Effector CD8-positive, alpha-beta T cell (primary cell): ENCODE data around the gene PCLO.
A peak's percentile ranks its signal among the peaks of the same experiment; 100 is the strongest.

ENCODE experiments used
- DNase-seq: peaks from one replicate; lab custom pipeline; 2025; lab: John Stamatoyannopoulos, UW
- total RNA-seq, 4 experiments: gene quantifications; one replicate each; lab custom pipeline; 2026; lab: John Stamatoyannopoulos, UW

The PCLO gene, protein sequence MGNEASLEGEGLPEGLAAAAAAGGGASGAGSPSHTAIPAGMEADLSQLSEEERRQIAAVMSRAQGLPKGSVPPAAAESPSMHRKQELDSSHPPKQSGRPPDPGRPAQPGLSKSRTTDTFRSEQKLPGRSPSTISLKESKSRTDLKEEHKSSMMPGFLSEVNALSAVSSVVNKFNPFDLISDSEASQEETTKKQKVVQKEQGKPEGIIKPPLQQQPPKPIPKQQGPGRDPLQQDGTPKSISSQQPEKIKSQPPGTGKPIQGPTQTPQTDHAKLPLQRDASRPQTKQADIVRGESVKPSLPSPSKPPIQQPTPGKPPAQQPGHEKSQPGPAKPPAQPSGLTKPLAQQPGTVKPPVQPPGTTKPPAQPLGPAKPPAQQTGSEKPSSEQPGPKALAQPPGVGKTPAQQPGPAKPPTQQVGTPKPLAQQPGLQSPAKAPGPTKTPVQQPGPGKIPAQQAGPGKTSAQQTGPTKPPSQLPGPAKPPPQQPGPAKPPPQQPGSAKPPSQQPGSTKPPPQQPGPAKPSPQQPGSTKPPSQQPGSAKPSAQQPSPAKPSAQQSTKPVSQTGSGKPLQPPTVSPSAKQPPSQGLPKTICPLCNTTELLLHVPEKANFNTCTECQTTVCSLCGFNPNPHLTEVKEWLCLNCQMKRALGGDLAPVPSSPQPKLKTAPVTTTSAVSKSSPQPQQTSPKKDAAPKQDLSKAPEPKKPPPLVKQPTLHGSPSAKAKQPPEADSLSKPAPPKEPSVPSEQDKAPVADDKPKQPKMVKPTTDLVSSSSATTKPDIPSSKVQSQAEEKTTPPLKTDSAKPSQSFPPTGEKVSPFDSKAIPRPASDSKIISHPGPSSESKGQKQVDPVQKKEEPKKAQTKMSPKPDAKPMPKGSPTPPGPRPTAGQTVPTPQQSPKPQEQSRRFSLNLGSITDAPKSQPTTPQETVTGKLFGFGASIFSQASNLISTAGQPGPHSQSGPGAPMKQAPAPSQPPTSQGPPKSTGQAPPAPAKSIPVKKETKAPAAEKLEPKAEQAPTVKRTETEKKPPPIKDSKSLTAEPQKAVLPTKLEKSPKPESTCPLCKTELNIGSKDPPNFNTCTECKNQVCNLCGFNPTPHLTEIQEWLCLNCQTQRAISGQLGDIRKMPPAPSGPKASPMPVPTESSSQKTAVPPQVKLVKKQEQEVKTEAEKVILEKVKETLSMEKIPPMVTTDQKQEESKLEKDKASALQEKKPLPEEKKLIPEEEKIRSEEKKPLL (N-terminal part only)
- 0 to 0.18 (median 0) reads per million in 4 experiments for total RNA-seq

DNA sequence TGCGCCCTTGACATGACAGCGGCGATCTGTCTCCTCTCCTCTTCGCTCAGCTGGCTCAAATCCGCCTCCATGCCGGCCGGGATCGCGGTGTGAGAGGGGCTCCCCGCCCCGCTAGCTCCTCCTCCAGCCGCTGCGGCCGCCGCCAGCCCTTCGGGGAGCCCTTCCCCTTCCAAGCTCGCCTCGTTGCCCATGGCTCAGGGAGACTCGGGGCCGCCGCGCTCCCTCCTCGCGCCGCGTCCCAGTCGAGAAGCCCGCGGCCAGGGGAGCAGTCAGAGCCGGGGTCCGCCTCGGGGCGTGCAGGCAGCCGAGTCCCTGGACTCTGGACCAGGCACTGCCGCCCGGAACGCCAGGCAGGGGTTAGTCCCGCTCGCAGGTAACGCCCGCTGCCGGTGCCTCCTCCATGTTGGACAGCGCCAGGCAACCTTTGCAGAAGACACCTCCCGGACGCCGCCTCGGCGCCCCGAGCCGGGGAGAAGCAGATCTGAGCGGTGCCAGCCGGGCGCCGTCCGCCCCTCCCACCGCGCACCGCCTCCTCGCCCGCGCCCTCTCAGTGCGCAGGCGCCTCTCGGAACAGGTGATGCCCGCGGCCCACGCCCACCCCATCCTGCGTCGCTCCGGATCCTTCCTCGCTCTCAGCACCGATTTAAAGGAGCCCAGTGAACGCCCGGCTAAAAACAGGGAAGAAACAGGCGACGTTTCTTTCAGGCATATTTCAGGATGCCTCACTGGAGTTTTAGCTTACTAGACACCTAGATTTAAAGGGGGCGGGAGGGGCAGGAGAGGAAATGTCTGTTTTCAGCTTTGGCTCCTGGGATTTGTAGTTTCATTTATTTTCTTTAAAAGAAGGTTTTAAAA lies at the start of gene PCLO:
TSS of gene PCLO (minus strand) at position 483 of the 855 bp plus-strand sequence. CDS start at position 191, 292 bp downstream.
- peak; percentile 2 for DNase-seq

DNA sequence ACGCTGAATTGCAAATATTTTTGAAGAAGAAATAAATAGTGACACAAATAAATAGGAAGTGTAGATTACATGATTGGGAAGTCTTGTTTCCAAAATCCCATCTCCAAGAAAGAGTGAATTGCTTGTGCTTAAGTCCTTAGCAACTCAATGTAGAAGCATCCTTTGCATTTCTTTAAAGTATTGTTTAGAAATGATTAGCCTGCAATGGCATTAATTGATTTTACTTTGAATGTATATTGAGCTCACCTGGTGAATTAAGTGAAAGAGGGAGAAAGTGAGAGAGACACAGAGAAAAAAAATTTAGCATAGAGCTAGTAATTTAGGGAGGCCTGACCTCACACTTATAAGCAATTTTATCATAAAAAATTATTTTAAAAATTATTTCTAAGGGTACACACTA lies 49.0 kb upstream of the PCLO start:
- no peak for DNase-seq

DNA sequence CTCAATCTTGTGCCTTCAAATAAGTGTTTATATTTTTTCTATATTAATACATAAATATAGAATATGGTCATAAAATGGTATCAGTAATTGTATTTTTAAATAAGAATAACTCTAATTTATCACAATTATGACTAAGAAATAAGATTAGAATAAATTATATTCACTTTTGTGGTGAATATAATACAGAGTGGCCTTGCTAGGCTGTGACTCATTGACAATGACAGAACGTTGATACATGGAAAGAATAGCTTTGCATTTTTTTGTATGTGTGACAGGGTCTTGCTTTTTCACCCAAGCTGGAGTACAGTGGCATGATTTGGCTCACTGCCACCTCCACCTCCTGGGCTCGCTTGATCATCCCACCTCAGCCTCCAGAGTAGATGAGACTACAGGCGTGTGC lies 47.8 kb upstream of the PCLO start:
- no peak for DNase-seq

DNA sequence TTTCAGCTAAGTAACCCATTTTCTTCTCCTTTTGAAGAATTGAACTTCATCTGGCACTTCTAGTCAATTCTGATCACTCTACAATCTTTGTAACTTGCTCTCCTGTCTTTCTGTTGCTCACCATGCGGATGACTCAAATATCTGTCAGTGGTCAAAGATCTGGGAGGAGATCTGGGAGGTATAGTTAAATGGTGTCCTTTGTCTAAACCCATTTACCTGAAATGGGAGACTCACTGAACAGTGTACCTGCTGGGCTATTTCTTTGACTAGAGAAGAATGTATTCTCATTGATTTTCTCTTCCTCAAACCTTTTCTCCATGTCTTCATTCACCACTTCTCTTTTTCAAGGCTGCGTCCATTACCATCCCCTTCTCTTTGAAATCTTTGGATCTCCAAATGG lies 42.0 kb upstream of the PCLO start:
- DNase-seq: no peak

DNA sequence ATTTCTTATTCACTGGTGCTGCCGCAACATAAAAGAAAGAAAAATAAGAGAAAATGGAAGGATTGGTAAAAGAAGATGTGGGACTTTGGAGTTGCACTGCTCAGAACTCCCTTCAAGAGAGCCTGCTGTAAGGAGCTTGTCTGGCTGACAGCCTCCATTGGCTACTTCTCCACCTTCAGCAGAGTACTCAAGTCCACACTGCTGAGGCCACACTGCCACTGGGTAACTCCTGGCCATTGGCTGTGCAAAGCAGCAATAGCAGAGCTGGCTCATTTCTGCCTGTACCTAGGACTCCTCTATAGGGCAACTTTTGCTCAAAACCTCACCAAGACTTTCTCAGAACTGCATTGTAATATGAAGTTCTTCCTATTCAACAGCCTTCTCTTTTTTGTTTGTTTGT lies 38.7 kb upstream of the PCLO start:
- DNase-seq: no peak

DNA sequence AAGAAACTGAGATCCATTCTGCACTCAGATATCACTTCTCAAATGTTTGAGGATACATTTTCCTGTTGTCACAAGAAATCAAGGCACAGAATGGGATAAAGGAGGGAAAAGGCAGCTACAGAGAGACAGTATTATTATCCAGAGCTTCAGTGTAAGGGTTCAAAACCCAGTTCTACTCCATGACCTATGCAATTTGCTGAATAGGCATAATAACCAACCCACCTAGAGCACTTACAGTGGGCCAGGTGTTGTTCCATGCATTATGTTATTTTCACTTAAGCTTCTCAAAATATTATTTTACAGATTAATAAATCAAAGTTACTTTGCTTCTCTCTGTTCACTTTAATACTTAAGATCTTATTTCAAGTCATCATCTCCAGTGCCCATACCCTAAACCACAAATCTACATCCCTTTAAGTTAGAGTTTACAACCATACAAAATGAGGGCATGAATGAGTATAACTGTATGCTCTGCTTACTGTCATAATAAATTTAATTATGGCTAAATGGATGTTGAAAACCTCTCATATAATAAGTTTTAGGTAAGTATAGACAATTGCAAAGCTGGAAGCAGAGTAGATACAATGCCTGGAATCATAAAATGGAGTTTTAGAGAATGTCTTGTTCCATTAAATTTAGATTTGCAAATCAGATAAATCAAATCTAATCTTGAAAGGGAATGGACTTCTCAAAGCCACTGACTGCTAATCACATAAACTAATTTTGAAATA lies 28.1 kb upstream of the PCLO start:
- DNase-seq: no peak

DNA sequence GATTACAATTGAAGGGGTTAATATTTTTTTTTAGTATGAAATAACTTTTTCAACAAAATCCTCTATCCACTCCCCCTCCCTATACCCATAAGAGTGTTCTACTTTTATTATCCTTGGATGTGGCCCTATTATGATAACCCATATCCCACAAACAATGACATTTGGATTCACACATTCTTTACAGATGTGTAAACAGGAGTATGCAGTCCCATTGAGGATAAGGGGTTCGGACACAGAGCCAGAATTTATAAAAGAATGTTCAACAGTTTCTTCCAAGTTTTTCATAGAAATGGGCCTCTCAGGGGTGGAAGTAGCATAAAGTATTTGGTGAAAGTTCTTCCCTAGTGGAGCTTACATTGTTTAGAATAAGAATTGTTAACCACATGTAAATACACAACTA lies 16.1 kb upstream of the PCLO start:
- no peak for DNase-seq

DNA sequence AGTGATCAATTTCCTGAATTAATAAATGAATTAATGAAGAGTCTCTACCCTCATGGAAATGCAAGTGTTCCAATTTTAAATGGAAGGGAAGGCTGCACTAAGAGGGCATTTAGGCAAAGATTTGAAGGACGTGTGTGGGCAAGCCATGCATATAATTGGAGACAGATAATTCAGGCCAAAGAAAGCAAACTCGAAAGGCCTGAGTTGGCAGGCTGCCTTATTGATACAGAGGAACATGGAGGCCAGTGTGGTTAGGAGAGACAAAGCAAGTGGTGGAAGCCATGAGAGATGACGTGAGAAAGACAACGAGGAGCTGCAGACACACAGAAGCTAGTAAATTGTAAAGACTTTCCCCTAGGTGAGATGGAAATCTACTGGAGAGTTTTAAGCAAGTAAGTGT lies 15.4 kb upstream of the PCLO start:
- no peak for DNase-seq

DNA sequence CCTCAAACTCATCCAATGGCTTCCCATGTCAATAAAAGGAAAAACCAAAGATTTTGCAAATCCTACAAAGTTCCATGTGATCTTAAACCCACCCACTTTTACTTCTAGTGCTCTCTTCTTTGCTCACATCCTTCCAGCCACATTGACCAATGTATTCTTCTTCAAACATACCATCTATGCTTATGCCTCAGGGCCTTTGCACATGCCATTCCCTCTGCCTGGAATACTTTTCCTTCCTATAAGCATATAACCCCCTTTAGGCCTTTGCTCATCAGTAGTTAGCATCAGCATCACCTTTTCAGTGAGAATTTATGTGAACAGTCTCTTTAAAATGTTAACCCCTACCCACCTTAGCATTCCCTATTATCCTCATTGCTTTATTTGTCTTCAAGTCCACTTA lies 11.0 kb upstream of the PCLO start:
- no peak for DNase-seq

DNA sequence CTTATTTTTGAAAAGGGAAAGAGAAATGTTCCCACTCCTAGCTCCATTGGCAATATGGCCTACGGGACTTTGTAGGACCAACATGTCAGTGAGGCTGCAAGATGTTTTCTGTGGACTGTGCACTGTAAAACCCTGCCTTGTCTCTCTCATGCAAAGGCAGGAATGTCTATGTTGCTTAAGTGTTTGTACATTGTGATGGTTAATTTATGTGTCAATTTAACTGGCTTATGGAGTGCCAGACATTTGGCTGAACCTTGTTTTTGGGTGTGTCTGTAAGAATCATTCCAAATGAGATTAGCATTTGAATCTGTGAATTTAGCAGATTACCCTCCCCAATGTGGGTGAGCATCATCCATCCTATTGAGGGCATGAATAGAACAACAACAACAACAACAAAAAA lies 4.1 kb upstream of the PCLO start:
- DNase-seq: no peak

DNA sequence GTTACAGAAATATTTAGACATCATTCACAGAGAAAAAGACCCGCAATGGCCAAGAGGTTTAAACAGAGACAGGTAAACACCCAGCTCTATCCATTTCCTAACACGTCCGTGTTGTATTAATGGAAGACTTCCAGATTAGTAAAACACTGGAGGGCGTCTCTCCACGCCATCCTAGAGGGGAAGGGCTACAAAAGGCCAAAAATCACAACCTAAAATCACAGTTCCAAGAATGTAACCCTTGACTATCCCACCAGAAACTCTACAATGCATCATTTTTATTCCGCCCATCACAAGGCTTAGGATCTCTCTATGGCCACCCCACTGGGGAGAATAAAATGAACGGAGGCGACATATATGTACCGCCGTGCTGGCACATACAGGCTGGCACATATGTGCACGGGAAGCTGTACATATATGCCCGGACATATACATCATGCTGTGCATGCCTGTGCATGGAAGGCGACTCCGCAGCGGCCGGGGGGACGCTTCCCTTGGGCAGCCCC lies 734 bp downstream of the PCLO start:
- no peak for DNase-seq

DNA sequence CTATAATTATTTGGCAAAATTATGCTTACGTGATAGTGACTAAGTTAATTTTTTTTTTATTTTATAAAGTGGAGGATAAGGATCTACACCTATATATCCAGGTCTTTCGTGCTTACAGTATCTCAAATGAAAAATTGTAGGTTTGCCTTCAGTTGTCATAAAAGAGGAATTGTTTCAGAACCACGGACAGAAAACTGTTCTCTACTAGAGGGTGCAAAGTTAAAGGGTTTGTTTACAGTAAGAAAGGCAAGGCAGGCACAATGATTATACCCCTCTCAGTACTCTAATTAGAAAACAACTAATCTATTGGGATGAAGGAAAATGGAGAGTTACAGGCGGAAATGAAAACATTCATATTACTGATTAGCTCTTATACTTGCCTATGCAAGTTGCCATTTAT lies 1.5 kb downstream of the PCLO start:
- DNase-seq: no peak

DNA sequence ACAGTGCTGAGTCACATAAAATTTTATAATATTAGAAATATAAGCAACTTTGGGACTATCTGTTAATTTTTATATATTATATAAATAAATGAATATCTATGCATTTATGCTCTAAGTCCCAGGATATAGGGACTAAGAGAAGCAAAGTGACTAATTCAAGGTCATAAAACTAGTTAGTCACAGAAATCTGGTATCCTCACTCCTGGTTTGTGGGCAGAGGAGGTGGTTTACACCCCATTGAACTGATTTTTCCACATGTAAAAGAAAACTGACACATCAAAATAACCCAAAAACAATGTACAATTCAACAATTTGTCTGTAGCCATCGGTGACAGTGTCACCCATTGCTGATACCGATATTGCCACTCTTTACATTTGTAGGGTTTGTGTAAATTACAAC lies 3.0 kb downstream of the PCLO start:
- no peak for DNase-seq

DNA sequence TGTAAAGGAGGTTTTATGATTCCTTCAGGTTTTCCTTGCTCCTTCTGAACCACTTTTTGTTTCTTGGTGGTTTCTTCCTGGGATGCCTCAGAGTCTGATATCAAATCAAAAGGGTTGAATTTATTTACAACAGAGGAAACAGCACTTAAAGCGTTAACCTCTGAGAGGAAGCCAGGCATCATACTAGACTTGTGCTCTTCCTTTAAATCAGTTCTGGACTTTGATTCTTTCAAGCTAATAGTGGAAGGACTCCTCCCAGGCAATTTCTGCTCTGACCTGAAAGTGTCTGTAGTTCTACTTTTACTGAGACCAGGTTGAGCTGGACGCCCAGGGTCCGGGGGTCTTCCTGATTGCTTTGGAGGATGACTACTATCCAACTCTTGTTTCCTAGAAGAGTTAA lies 6.7 kb downstream of the PCLO start:
- no peak for DNase-seq

DNA sequence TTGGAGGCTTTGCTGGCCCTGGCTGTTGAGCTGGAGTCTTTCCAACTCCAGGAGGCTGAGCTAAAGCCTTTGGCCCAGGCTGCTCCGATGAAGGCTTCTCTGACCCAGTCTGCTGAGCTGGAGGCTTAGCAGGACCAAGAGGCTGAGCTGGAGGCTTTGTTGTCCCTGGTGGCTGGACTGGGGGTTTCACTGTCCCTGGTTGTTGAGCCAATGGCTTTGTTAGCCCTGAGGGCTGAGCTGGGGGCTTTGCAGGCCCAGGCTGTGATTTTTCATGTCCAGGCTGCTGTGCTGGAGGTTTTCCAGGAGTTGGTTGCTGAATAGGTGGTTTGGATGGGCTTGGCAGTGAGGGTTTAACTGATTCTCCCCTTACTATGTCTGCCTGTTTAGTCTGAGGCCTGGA lies 7.3 kb downstream of the PCLO start:
- DNase-seq: no peak

DNA sequence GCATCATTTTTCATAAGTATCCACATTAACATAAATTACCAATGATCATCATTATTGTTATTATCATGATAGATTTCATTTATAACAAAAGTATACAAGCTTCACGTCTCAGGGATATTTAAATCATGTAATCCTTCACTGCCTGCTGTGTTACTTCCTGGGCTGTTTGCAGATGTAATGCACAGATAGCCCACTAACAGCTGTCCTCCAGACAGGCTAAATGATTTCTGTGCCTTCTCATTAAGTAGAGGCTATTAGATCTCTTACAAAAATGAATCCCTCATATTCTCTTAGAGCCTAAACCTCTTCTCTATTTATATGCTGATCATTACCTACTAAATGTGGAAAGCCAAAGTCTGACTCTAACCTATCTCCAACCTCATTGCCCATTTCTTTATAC lies 9.3 kb downstream of the PCLO start:
- DNase-seq: no peak

DNA sequence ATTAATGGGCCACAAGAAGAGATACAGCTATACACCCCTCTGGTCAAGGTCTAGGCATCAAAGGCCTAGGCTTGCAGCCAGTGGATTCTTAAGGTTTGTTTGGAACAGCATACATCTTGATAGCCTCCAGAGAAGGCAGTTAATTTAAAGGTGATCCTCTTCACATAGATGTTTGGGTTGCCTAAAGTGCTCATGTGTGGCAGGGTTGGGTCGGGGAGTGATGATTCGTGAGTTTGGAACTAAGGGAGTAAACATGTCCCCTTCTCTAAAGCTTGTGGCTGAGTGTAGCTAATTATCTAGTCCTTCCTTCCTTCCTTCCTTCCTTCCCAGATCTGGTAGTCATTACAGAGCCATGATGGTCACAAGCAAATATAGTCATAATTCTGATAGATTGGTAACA lies 12.4 kb downstream of the PCLO start:
- no peak for DNase-seq

DNA sequence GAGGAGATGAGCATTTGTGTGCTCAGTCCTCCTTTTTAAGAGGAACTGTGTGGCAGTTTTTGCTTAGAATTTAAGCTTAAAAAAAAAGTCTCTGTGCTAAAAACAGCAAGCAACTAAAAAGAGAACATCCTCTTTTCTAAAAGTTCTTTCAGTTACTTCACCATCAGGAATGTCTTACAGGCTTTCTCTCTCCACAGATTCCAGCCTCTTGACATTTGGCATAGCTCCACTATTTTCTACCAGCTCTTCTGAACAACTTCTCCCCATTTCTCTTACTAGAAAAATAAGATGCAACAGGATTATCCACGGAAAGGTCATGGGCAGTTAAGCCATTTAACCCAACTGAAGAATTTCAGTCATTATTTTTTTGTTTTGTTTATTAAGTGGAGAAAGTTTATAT lies 13.2 kb downstream of the PCLO start:
- no peak for DNase-seq

DNA sequence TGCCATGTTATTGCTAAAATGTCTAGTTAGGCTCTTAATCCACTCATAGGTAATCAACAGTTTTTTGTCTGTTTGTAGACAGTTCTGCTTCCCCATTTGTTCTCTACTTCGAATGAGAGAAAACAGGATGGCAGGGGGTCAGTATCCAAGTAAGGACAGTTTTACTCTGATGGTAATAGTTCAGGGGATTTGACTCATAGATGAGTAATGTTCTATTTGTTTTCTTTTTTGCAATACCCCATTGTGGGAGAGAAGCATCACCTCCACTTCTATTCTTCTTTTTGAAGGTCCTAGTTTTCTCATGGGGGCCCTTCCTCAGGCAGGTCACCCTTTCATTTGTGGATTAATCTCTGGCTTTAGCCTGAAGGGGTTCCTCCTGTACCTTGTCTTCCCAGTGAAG lies 13.9 kb downstream of the PCLO start:
- no peak for DNase-seq

DNA sequence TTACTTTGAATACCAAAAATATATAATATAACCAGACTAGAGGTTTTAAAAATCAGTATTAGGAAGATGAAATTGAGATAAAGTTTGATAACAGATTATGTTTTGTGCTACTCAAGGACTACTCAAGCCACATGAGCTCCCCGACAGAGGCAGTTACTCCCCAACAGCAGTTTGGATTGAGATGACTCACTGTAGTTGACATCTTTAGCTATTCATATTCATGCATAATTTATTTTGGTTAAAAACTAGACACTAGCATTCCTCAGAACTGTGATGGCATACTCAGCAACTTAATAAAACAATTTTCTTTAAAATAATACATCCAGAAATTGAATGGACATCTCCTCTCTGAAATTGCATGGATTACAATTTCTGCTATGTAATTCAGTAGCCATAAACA lies 19.6 kb downstream of the PCLO start:
- no peak for DNase-seq

DNA sequence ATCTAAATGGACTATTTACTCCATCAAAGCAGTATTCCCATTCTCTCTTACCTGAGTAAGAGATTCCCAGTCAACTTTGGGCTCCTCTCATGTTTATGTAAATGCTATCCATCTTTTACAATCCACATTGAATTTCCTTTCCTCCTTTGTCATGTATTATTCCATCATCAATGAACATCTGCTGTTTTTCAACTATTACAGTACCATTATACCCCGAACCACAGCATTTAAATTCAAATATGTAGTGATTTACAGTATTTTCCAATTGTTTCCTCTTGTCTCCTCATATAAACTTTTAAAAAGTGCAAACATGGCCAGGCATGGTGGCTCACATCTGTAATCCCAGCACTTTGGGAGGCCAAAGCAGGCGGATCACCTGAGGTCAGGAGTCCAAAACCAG lies 20.3 kb downstream of the PCLO start:
- no peak for DNase-seq
